IMR-90 (cell line): ENCODE measurements around the gene TECPR2. TPM values are rescaled to one million over a fixed set of nuclear protein-coding genes. Genes with fewer than 3 reads are reported as not detected.

Experiments used
- ATAC-seq: fragments of 200-7000 bp; cut with Tn5 transposase; 2 replicates; pipeline ENCODE4 v1.9.1; 2020; ENCODE audit warnings: low read depth, mild to moderate bottlenecking, moderate library complexity
- BruUV-seq: library from RNA; stranded (reverse); fragments of 400-500 nt; replicated peaks from 2 replicates; lab custom pipeline; 2021; lab: Mats Ljungman, UMichigan
- CTCF ChIA-PET: fragments of 300-600 bp; formaldehyde crosslinking; extraction: SDS; loops from one replicate; lab custom pipeline; 2021; ENCODE audit warnings: antibody characterized with exemption; lab: Yijun Ruan, JAX
- POLR2A ChIA-PET: fragments of 300-600 bp; sonication (Branson Sonifier 250); formaldehyde crosslinking; loops from one replicate; lab custom pipeline; 2022; ENCODE audit warnings: antibody characterized with exemption; ENCODE audit not compliant: unreplicated experiment; lab: Charles Lee
- DNase-seq: peaks from one replicate; pipeline ENCODE4 v3.0.0; 2013
- H2AFZ ChIP-seq: replicated peaks from 2 replicates; pipeline ENCODE3; 2013; ENCODE audit warnings: low read length, mild to moderate bottlenecking; ENCODE audit not compliant: poor library complexity
- H2AK5ac ChIP-seq: 2 replicates; pipeline ENCODE4 v1.6.1; 2013; ENCODE audit warnings: low read depth, low read length, inconsistent platforms
- H2AK9ac ChIP-seq: replicated peaks from 2 replicates; pipeline ENCODE3; 2013; ENCODE audit warnings: mild to moderate bottlenecking, low read depth, low read length, moderate library complexity; ENCODE audit not compliant: poor library complexity
- H2BK120ac ChIP-seq: 2 replicates; pipeline ENCODE4 v1.6.1; 2013; ENCODE audit warnings: low read depth, low read length, inconsistent platforms
- H2BK15ac ChIP-seq: 3 replicates; pipeline ENCODE4 v1.6.1; 2013; ENCODE audit warnings: low read depth, low read length, inconsistent platforms
- H2BK20ac ChIP-seq: 2 replicates; pipeline ENCODE4 v1.6.1; 2013; ENCODE audit warnings: low read depth, mild to moderate bottlenecking, inconsistent platforms, low read length, moderate library complexity
- H2BK5ac ChIP-seq: 2 replicates; pipeline ENCODE4 v1.6.1; 2013; ENCODE audit warnings: mild to moderate bottlenecking, low read depth, low read length, inconsistent platforms; ENCODE audit not compliant: poor library complexity, severe bottlenecking
- H3K14ac ChIP-seq: replicated peaks from 2 replicates; pipeline ENCODE4 v1.6.1; 2013; ENCODE audit warnings: low read depth, low read length, inconsistent platforms
- H3K18ac ChIP-seq: 2 replicates; pipeline ENCODE4 v1.6.1; 2013; ENCODE audit warnings: low read depth, low read length, control low read depth
- H3K23ac ChIP-seq: 2 replicates; pipeline ENCODE4 v1.6.1; 2013; ENCODE audit warnings: low read depth, low read length, inconsistent platforms
- H3K27ac ChIP-seq: 2 replicates; pipeline ENCODE4 v1.5.1; 2013; ENCODE audit warnings: mild to moderate bottlenecking, control low read depth, low read length; ENCODE audit not compliant: insufficient read depth
- H3K27me3 ChIP-seq: 2 replicates; pipeline ENCODE4 v1.6.1; 2013; ENCODE audit warnings: low read length; ENCODE audit not compliant: control insufficient read depth, insufficient read depth
- H3K36me3 ChIP-seq: 2 replicates; pipeline ENCODE4 v1.6.1; 2013; ENCODE audit warnings: low read length, mixed read lengths; ENCODE audit not compliant: control insufficient read depth, insufficient read depth
- H3K4ac ChIP-seq: 2 replicates; pipeline ENCODE4 v1.6.1; 2013; ENCODE audit warnings: low read depth, low read length, inconsistent platforms
- H3K4me1 ChIP-seq: 2 replicates; pipeline ENCODE4 v1.6.1; 2013; ENCODE audit warnings: low read length, mixed read lengths; ENCODE audit not compliant: control insufficient read depth, insufficient read depth
- H3K4me2 ChIP-seq: 2 replicates; pipeline ENCODE4 v1.6.1; 2013; ENCODE audit warnings: low read depth, mild to moderate bottlenecking, control low read depth, low read length, moderate library complexity
- H3K4me3 ChIP-seq: 2 replicates; pipeline ENCODE4 v1.5.1; 2013; ENCODE audit warnings: low read depth, mild to moderate bottlenecking, control low read depth, low read length, moderate library complexity; ENCODE audit not compliant: insufficient read depth
- H3K56ac ChIP-seq: 2 replicates; pipeline ENCODE4 v1.6.1; 2013; ENCODE audit warnings: low read length, inconsistent platforms; ENCODE audit not compliant: insufficient read depth; ENCODE audit errors: extremely low read depth
- H3K79me1 ChIP-seq, 2 experiments: 2 replicates each; pipeline ENCODE4 v1.6.1; 2013; ENCODE audit warnings: low read length in 2 of 2, inconsistent platforms in 1 of 2, low read depth in 1 of 2
- H3K9ac ChIP-seq: 2 replicates; pipeline ENCODE4 v1.6.1; 2013; ENCODE audit warnings: low read depth, low read length, control low read depth
- H3K9me1 ChIP-seq: 2 replicates; pipeline ENCODE4 v1.6.1; 2013; ENCODE audit warnings: low read length, inconsistent platforms; ENCODE audit not compliant: insufficient read depth
- H3K9me3 ChIP-seq: 2 replicates; pipeline ENCODE4 v1.6.1; 2013; ENCODE audit warnings: low read length; ENCODE audit not compliant: control insufficient read depth, insufficient read depth
- H4K20me1 ChIP-seq: 2 replicates; pipeline ENCODE4 v1.6.1; 2013; ENCODE audit warnings: low read length, inconsistent platforms; ENCODE audit not compliant: insufficient read depth
- H4K5ac ChIP-seq: 2 replicates; pipeline ENCODE4 v1.6.1; 2013; ENCODE audit warnings: mild to moderate bottlenecking, low read depth, low read length, control low read depth
- H4K8ac ChIP-seq, 2 experiments: 2 replicates each; pipeline ENCODE4 v1.6.1; 2013; ENCODE audit warnings: low read depth in 2 of 2, low read length in 2 of 2, control low read depth in 1 of 2, inconsistent platforms in 1 of 2
- H4K91ac ChIP-seq: 2 replicates; pipeline ENCODE4 v1.6.1; 2013; ENCODE audit warnings: low read depth, low read length, inconsistent platforms; ENCODE audit not compliant: insufficient read depth
- BHLHE40 ChIP-seq: fragments of 150-350 bp; IDR thresholded peaks from 2 replicates; pipeline ENCODE4 v1.6.1; 2016; ENCODE audit warnings: mild to moderate bottlenecking, low read depth, low read length
- CHD1 ChIP-seq: IDR thresholded peaks from 2 replicates; pipeline ENCODE4 v1.6.1; 2012; ENCODE audit warnings: low read depth, low read length, improper control_type of control experiment
- FOS ChIP-seq: fragments of 150-350 bp; IDR thresholded peaks from 2 replicates; pipeline ENCODE4 v1.6.1; 2016; ENCODE audit warnings: low read depth, low read length
- MXI1 ChIP-seq: IDR thresholded peaks from 2 replicates; pipeline ENCODE4 v1.6.1; 2012; ENCODE audit warnings: low read depth, mild to moderate bottlenecking, low read length, moderate library complexity, borderline replicate concordance
- NFE2L2 ChIP-seq: fragments of 150-350 bp; IDR thresholded peaks from 2 replicates; pipeline ENCODE4 v1.6.1; 2016; ENCODE audit warnings: low read depth, mild to moderate bottlenecking, low read length
- POLR2A ChIP-seq: IDR thresholded peaks from 2 replicates; pipeline ENCODE4 v1.6.1; 2012; ENCODE audit warnings: mild to moderate bottlenecking, low read depth, low read length
- SMC3 ChIP-seq: fragments of 150-350 bp; IDR thresholded peaks from 2 replicates; pipeline ENCODE4 v1.6.1; 2016; ENCODE audit warnings: low read depth, mild to moderate bottlenecking, antibody characterized with exemption, low read length, moderate library complexity
- WGBS, 2 experiments: methylation state at CpG; one replicate each; pipeline versions ENCODE4 v1.1.5 to v1.1.7; 2013; ENCODE audit warnings: missing lambda C conversion rate in 2 of 2; ENCODE audit not compliant: insufficient read length in 1 of 2; ENCODE audit errors: extremely low coverage in 2 of 2; 5-methylcytosine and 5-hydroxymethylcytosine counted together
- dilution Hi-C: fragments of 300-500 bp; cut with HindIII; formaldehyde crosslinking; loops from one replicate; pipeline ENCODE4 v1.14.3; 2018; ENCODE audit warnings: low sequenced_read_pairs; ENCODE audit not compliant: unreplicated experiment
- in situ Hi-C: fragments of 300-500 bp; cut with MboI; formaldehyde crosslinking; loops from 3 replicates; pipeline ENCODE4 v1.14.3; 2019; ENCODE audit warnings: low sequenced_read_pairs, inconsistent platforms, mixed read lengths
- intact Hi-C: fragments of 100-400 bp; cut with micrococcal nuclease; formaldehyde crosslinking; loops from 2 replicates; pipeline ENCODE4 v1.10.0; 2022
- polyA plus RNA-seq, 3 experiments: library from polyadenylated mRNA; depleted of rRNA; stranded (reverse); fragments of >200 nt; gene quantifications; 2 replicates each; pipeline ENCODE4 v1.2.3, GENCODE V29; 2012; ENCODE audit warnings: low replicate concordance in 1 of 3
- total RNA-seq: library from RNA; depleted of rRNA; stranded (reverse); fragments of >200 nt; gene quantifications from 2 replicates; pipeline ENCODE4 v1.2.3, GENCODE V29; 2012
- TF ChIP-seq, protein P1 (sequence below): fragments of 150-350 bp; IDR thresholded peaks from 2 replicates; pipeline ENCODE4 v1.6.1; 2017; ENCODE audit warnings: mild to moderate bottlenecking, antibody characterized with exemption, low read length, low read depth
- TF ChIP-seq, protein P2 (sequence below): conservative IDR thresholded peaks from 2 replicates; pipeline ENCODE4 v1.5.1; 2012; ENCODE audit warnings: mild to moderate bottlenecking, low read depth, low read length, improper control_type of control experiment

TECPR2 gene
- total and polyA plus RNA-seq, 2 of the 4 experiments (the other 2 are of a cell fraction), result 9.5 to 11.7 TPM

DNA sequence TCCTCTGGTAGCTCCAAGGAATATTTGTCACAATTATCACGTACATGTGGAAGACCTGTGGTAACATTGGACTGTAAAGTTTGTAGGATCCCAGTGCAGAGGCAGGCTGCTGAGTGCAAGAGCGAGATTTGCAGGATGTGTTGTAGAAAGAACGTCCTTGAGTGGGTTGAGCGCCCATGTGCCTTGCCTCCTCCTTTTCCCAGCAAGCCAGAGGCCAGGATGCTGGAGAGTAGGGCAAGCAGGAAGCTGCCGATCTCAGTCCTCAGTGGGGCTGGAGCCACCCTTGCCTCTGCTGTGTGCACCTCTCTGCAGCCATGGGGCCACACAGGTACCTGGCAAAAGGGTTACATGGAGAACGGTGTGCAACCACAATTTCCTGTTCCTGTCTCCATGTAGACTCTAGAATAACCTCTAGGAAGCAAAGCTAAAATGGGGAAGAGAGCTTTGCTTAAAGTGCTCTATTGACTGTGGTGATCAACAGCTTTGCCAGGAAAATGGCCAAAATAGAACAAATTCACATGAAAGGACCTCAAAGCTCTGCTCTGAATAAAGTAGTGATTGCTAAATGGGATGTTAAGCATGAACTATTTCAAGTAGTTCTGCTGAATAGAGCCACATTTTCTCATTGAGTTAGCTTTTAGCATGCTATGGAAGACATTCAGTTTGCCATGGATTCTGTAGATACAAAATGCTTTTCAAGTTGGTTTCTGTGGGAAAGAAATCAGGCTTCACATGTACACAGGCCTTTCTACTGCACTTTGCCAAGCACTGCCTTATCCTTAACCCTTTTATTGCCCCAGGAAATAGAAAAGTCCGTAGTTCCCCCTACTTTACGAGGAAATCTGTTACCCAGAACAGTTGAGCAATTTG lies 109.4 kb downstream of the TECPR2 start:
- H3K14ac ChIP-seq, result no peak overlapping the region
- H3K4me3 ChIP-seq, result no peak overlapping the region
- TF ChIP-seq NFE2L2 (no peak), FOS (no peak), BHLHE40 (no peak), SMC3 (no peak), MXI1 (no peak), CHD1 (no peak), POLR2A (no peak)
- TF ChIP-seq, protein P1, sequence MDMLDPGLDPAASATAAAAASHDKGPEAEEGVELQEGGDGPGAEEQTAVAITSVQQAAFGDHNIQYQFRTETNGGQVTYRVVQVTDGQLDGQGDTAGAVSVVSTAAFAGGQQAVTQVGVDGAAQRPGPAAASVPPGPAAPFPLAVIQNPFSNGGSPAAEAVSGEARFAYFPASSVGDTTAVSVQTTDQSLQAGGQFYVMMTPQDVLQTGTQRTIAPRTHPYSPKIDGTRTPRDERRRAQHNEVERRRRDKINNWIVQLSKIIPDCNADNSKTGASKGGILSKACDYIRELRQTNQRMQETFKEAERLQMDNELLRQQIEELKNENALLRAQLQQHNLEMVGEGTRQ, result no peak
- TF ChIP-seq, protein P2, sequence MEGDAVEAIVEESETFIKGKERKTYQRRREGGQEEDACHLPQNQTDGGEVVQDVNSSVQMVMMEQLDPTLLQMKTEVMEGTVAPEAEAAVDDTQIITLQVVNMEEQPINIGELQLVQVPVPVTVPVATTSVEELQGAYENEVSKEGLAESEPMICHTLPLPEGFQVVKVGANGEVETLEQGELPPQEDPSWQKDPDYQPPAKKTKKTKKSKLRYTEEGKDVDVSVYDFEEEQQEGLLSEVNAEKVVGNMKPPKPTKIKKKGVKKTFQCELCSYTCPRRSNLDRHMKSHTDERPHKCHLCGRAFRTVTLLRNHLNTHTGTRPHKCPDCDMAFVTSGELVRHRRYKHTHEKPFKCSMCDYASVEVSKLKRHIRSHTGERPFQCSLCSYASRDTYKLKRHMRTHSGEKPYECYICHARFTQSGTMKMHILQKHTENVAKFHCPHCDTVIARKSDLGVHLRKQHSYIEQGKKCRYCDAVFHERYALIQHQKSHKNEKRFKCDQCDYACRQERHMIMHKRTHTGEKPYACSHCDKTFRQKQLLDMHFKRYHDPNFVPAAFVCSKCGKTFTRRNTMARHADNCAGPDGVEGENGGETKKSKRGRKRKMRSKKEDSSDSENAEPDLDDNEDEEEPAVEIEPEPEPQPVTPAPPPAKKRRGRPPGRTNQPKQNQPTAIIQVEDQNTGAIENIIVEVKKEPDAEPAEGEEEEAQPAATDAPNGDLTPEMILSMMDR, result no peak
- no peak overlapping the region for H4K91ac ChIP-seq
- peaks cover 19% of the 10 kb centered on the region for H3K9me1 ChIP-seq
- no peak overlapping the region for H2AK5ac ChIP-seq
- no peak for ATAC-seq
- H3K36me3 ChIP-seq, result no peaks in the 10 kb centered on the region; the same call in 1 of the 2 replicates
- no peak overlapping the region for H3K4ac ChIP-seq
- H2BK5ac ChIP-seq, result no peak overlapping the region
- no peak overlapping the region for H2BK120ac ChIP-seq
- no peak overlapping the region for H3K27ac ChIP-seq
- no peak overlapping the region for H2BK15ac ChIP-seq
- H3K9ac ChIP-seq, result no peak overlapping the region
- H3K4me1 ChIP-seq, result peaks cover 14% of the 10 kb centered on the region
- in situ Hi-C loops, result no loop called here
- CTCF ChIA-PET, result no interaction called here
- no peak overlapping the region for H3K18ac ChIP-seq
- H2BK20ac ChIP-seq, result no peak overlapping the region
- DNase-seq, result no peak
- H3K4me2 ChIP-seq, result no peak overlapping the region
- 79% methylated on average over 3 of the region's 8 CpGs; no CpG with 5 or more reads in 1 of the 2 experiments for whole genome bisulfite sequencing, 2 experiments
- peaks cover 0 to 8% of the 10 kb centered on the region in 2 experiments; a peak in 2 of 4 replicates for H3K79me1 ChIP-seq
- H4K20me1 ChIP-seq, result peaks cover 3% of the 10 kb centered on the region; the same call in 1 of the 2 replicates
- intact Hi-C loops, result no loop called here
- H4K8ac ChIP-seq, result no peak overlapping the region
- dilution Hi-C loops, result no loop called here
- H3K27me3 ChIP-seq, result no peaks in the 10 kb centered on the region
- H3K23ac ChIP-seq, result no peak overlapping the region
- no peak overlapping the region for H2AFZ ChIP-seq
- H2AK9ac ChIP-seq, result no peak overlapping the region
- POLR2A ChIA-PET, result no interaction called here
- no TSS peak for BruUV-seq
- no peak overlapping the region for H4K5ac ChIP-seq
- no peaks in the 10 kb centered on the region for H3K9me3 ChIP-seq
- no peak overlapping the region for H3K56ac ChIP-seq
